LNCAP (cell line): ENCODE data around the gene MLC1.

ENCODE experiments used
- CTCF ChIP-seq: fragments of 450-650 bp; IDR thresholded peaks from 2 replicates; pipeline ENCODE4 v1.5.1; 2017; ENCODE audit warnings: mild to moderate bottlenecking

Gene MLC1

GRCh38 chr22:50072714-50073538 is 12.3 kb downstream of the MLC1 start:
- no peak for TF ChIP-seq CTCF

GRCh38 chr22:50072167-50072555 is 13.1 kb downstream of the MLC1 start:
- no peak for TF ChIP-seq CTCF

DNA sequence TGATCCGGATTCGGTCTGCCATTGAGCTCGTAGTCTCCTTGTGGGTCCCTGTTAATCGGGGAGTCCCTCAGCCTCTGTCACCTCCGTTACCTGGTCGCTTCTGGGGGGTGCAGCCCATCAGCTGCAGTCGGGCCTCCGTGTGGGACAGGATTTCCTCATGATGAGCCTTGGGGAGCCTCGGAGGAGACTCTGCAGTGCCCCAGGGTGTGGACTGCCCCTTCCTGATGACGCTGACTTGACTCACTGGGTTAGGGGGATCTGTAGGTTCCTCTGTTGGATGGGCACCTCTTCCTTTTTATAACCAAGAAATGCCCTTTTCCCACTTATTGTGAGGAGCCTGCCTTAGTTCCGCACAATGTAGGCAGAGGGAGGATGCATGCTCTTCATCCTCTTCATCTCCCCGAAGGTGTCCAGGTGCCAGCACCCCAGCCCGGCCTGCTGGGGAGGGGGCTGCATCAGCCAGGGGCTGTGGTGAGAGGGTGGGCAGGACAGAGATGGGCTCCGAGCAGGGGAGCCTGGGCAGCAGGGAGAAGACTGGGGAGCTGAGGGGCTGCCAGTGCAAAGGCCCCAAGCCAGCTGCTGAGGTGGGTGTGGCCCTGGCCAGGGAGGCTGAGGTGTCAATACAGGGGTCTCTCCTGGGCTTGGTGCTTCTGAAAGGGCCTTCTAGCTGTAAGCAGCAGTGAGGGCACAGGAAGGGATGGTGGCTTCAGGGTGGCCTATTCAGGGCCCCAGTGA is 13.6 kb downstream of the MLC1 start:
- no peak for TF ChIP-seq CTCF

DNA sequence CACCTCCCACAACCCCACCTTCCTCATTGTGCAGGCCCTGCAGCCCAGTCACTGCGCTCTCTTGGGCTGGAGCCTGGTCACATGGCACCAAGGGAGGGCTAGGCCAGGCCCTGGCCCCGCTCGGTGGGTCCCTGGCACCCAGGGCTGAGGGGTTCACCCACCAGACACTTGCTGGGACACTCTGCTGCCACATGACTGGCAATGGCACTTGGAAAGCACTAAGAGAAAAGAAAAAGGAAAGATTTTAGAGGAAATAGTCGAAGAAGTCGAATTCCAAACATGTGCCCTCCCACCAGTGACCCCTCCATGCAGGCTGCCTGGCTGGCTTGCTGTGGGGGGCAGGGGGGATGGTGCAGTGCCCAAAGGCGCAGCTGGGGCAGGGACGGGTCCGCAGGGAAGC is 14.9 kb downstream of the MLC1 start:
- no peak for TF ChIP-seq CTCF

- TF ChIP-seq CTCF: no peak
Observed at GRCh38 chr22:50068096-50068495, 17.1 kb downstream of the MLC1 start.

DNA sequence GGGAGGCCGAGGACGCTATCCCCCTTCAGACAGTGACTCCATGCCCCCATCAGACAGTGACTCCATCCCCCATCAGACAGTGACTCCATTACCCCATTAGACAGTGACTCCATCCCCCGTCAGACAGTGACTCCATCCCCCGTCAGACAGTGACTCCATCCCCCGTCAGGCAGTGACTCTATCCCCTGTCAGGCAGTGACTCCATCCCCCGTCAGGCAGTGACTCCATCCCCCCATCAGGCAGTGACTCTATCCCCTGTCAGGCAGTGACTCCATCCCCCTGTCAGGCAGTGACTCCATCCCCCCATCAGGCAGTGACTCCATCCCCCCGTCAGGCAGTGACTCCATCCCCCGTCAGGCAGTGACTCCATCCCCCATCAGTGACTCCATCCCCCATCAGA is 18.0 kb downstream of the MLC1 start:
- TF ChIP-seq CTCF: no peak

DNA sequence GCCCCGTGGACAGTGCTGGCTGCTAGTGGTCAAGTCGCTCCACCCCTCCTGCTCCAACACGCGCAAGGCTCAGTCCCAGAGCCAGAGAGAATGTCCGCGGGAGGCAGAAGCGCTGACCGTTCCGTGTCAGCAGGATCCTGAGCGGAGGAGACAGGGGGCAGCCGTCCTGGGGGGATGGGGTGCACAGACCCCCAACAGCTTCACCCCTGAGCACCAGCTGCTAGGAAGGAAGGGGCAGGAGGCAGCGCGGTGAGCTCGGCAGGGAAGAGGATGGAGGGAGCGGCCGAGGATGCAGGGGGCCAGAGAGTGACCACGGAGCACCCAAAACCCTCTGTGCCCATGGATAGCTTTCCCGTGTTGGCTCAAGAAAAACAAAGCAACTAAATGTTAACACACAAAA is 20.8 kb downstream of the MLC1 start:
- no peak for TF ChIP-seq CTCF
